ENCODE measurements around the gene MPP3.

MPP3 gene

DNA sequence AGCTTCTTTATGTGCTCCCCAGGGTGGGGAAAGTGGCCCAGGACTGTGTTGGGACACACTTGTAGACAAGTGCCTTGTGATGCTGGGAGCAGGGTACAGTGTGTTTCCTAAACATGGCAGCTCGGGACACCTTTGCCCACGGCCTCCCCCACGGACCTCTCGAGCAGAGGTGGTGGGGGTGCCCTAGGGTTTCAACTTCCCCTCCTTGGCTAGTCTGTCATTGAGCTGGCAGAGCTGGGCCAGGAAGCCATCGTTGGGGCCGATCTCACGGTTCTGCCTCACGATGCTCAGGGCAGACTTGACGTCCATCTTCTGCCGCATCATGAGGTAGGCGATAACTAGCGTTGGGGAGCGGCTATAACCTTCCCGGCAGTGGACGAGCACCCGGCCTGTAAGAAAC is 63.5 kb downstream of the MPP3 start:
- DNase-seq: no peak

DNA sequence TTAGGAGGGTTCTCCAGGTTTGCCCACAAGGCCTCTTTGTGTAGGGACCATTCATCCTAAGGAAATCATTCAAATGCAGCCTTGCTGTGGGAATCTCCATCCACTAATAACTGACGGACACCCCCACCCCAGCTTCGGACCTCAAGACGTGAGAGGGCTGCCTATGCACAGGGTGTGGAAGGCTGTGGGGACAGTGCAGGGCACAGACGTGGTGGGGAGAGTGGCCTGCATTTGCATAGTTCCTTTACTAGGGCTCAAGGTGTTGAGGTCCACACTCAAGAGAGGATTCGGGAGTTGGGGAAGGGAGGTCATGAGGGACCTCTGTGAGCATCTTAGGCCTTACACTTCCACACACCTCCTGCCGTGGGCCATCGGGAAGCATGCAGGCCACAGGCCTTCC is 64.0 kb downstream of the MPP3 start:
- DNase-seq: no peak

GRCh38 chr17:43768382-43768781 is 64.6 kb downstream of the MPP3 start:
- DNase-seq: no peak

DNA sequence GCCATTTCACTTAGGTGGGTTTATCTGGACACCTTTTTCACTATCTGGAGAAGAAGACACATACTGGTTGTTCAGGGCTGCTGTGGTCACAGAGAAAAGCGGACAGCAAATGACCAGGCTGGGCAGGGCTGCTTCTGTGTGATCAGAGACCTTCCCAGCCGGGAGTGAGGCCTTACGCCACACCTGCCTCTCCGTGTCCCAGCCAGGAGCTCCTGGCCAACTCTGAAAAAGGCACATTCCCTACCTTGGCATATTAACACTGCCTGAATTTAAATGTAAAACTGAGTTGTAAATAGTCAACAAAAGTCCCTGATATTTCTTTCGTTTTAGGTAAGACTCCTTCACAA is 65.3 kb downstream of the MPP3 start:
- no peak for DNase-seq

DNA sequence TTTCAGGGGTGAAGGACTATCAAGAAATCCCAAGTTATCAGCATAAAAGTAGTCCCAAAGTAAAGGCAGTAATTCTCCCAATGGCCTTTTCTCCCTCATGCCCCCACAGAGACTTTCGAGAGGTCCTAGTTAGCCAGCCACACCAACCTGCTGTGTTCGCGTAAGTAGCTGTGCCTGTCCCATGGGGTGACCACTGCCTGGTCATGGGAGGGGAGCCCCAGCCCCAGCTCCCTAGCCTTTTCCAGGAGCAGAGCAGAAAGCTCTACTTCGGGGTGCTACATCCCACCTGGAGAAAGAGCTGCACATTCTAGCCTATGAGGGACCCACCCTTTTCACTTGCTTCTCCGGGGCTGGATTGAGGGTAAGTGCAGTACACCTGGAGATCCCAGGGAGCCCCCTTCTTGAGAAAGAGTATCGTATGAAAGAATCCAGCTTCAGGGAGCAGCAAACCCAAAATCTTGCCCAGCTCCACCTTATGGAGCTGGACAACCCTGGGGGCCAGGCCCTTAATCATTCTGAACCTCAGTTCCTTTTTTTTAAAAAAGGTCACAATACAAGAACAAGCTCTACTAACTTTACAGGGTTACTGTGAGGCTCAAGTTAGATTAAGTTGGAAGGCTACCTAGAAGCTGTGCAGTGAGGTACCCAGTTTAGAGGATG is 65.8 kb downstream of the MPP3 start:
- no peak for DNase-seq

GRCh38 chr17:43766413-43767052 is 66.4 kb downstream of the MPP3 start:
- DNase-seq: peak; percentile 79

DNA sequence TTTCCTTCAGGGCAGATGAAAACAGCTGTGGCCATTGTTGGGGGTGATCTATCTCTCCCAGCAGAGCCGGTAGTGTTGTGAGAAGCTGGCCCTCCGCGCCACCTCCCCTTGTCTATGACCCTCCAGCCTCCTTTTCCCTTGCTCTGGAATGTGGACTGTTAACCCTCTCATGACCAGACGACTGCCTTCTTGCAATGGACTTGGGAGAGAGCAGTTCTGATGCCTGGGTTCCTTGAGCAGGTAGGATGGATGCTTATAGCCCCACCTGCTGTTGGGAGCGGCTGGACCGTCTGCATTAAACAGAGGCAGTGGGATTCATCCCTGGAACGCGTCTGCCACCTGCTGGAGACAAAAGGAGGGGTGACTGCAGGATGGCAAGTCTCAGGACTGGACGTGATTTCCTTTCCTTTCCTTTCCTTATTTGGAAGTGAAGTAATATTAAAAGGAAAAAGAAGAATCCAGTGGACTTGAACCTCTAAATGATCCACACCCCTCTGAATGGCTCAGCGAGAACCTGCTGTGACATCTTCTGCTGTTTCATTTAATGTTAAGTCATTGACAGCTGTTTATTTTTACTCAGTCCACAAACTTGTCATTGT is 72.6 kb downstream of the MPP3 start:
- peak; percentile 96 for DNase-seq

DNA sequence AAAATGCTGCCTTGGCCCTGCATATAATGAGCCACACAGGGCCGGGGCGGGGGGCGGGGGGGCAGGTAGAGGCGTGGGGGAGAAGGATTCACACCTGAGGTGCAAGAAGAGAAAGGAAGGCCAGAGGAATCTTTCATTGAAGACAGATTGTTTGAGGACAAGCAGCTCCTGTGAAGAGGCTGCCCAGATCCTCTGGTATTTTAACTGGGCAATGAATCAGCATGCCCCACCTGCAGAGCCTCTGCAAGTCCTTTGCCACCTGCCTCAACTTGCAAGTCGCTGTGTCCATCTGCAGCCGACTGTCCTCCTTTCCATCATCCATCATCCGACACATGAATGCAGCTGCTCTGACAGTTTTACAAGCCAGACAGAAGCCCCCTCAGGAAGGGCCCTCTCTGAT is 73.1 kb downstream of the MPP3 start:
- DNase-seq: peak; percentile 53

- DNase-seq: no peak
Observed at GRCh38 chr17:43758497-43759174, 74.3 kb downstream of the MPP3 start, which contains the start of gene SOST. Gene SOST (minus strand): TSS chr17:43758791. CDS start chr17:43758741, 50 bp downstream.

GRCh38 chr17:43758086-43758485 is 74.9 kb downstream of the MPP3 start:
- DNase-seq: no peak

DNA sequence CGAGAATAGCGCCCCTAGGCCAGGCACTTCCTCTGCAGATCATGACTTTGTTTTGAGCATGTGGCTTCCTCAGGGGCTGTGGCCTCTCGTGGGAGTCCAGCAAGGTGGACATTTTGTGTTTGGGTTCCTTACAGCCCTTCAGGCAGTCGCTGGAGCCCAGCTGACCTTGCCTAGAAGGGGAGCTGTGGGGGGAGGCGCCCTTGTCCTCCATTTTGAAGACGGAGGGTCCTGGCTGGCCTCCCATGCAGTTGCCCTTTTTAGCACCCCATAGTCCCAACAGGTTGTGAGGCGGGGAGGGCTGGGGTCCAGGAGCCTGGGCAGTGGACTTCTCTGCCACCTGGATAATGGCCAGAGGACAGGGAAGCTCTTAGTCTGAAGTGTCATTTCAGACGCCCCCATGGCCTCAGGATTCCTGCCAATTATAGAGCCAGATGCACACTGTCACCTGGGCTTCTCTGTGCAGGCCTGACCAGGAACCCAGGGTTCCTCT is 75.7 kb downstream of the MPP3 start:
- DNase-seq: no peak

GRCh38 chr17:43756201-43756600 is 76.7 kb downstream of the MPP3 start:
- no peak for DNase-seq

- peak; percentile 93 for DNase-seq
Observed at GRCh38 chr17:43755389-43755875, 77.5 kb downstream of the MPP3 start.

DNA sequence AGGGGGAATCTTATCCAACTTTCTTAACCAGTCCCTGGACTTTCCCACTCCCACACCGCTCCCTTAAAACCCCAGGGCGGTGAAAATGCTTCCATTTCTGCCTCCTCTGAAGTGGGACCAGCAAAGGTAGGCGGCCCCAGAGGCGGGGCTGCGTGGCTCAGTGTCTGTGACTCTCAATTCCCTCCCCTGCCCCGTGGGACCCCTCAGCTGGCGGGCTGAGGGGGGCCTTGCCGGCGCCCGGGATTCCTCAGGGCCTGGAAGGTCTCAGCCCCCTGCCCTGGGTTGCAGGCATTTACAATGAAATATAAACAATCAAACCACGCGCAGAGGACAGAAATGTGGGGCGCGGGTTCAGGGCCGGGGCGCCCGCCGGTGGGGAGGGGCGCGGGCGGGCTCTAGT is 78.0 kb downstream of the MPP3 start:
- no peak for DNase-seq

GRCh38 chr17:43753493-43754129 is 79.3 kb downstream of the MPP3 start:
- DNase-seq: no peak

All from DMS53 (cell line).